Pancreas (tissue), 10 donors: ENCODE data around the gene ACVR1B. TPM values are rescaled to one million over a fixed set of nuclear protein-coding genes. Genes with fewer than 3 reads are reported as not detected.
A peak's percentile ranks its signal among the peaks of the same experiment; 100 is the strongest.
"Not testable (repeated sequence)": the region's sequence is repeated elsewhere in the genome, so short reads cannot be mapped to it uniquely, and the experiment has no call there.

ENCODE experiments used
- ATAC-seq, 4 donors: fragments of 200-7000 bp; cut with Tn5 transposase; one replicate each; pipeline versions ENCODE4 v1.8.0 to v1.9.1; 2020; ENCODE audit warnings: mild to moderate bottlenecking in 4 of 4, moderate library complexity in 4 of 4
- DNase-seq, 6 donors: peaks; one replicate each; pipeline ENCODE4 v3.0.0-alpha.2; 2020
- FAIRE-seq: peaks from 2 replicates; lab custom pipeline; 2012; peaks lifted over from hg19 to GRCh38; lab: Jason Lieb, UNC
- H3K27ac ChIP-seq, 4 donors: fragments of 200-600 bp; sonication (generic); 1 replicate in 3 of 4; 2 replicates in 1 of 4; pipeline versions ENCODE4 v1.5.0 to v1.8.0; 2020
- H3K27me3 ChIP-seq, 4 donors: fragments of 200-600 bp; one replicate each; pipeline ENCODE4 v1.8.0; 2021
- H3K36me3 ChIP-seq, 3 donors: fragments of 200-600 bp; sonication (generic) in 1 of 3; one replicate each; pipeline versions ENCODE4 v1.5.0 to v1.8.0; 2020 to 2021
- H3K4me1 ChIP-seq, 3 donors: fragments of 200-600 bp; one replicate each; pipeline ENCODE4 v1.8.0; 2021
- H3K4me3 ChIP-seq, 4 donors: fragments of 200-600 bp; sonication (generic) in 2 of 4; one replicate each; pipeline versions ENCODE4 v1.5.0 to v1.8.0; 2020 to 2021
- H3K9me3 ChIP-seq, 4 donors: fragments of 200-600 bp; one replicate each; pipeline ENCODE4 v1.8.0; 2021
- WGBS, 2 donors: extraction: QIAGEN DNeasy Blood & Tissue Kit; methylation state at CpG; one replicate each; pipeline ENCODE4 v1.1.7; 2013; 5-methylcytosine and 5-hydroxymethylcytosine counted together
- intact Hi-C, 3 donors: fragments of 100-400 bp; cut with DNase I; formaldehyde crosslinking; loops; one replicate each; pipeline versions ENCODE4 v1.11.1 to v1.14.2; 2022
- polyA plus RNA-seq, 2 donors: library from polyadenylated mRNA; stranded (reverse); fragments of 200-250 nt; gene quantifications; one replicate each; pipeline ENCODE4 v1.2.3, GENCODE V29; 2013
- total RNA-seq, 6 donors: library from RNA; stranded (reverse); fragmentation: NEBNext Ultra II Directional in 4 of 6; extraction: Animal tissue kit (Norgen Biotek cat#: 25700) in 4 of 6; gene quantifications; one replicate each; pipeline versions ENCODE4 v1.2.1 to v1.2.4, GENCODE V29; 2021 to 2023
- TF ChIP-seq, protein P1 (sequence below), 4 donors: fragments of 200-600 bp; sonication (generic) in 3 of 4; IDR thresholded peaks; one replicate each; pipeline versions ENCODE4 v1.5.0 to v1.8.0; 2021; ENCODE audit warnings: antibody characterized with exemption in 4 of 4
- donor health status: healthy with polysubstance abuse.
- donor health status: DM: no; HTN: no; CAD: no; lungs with moderate emphysema.
- donor health status: DM: no; HTN: no; CAD: no.
- donor health status: control.
- donor health status: control.
- donor health status: Bipolar disorder and iron deficiency.
- donor health status: DM: yes; HTN: yes; CAD: no.
- donor health status: DM: no; HTN: no; CAD: no.
- donor health status: DM: no; HTN: no; CAD: no.
- donor health status: DM: yes; HTN: yes; CAD: no.

The ACVR1B gene
- total and polyA plus RNA-seq, 8 donors, result 16.0 to 31.4 (median 26.2) TPM

DNA sequence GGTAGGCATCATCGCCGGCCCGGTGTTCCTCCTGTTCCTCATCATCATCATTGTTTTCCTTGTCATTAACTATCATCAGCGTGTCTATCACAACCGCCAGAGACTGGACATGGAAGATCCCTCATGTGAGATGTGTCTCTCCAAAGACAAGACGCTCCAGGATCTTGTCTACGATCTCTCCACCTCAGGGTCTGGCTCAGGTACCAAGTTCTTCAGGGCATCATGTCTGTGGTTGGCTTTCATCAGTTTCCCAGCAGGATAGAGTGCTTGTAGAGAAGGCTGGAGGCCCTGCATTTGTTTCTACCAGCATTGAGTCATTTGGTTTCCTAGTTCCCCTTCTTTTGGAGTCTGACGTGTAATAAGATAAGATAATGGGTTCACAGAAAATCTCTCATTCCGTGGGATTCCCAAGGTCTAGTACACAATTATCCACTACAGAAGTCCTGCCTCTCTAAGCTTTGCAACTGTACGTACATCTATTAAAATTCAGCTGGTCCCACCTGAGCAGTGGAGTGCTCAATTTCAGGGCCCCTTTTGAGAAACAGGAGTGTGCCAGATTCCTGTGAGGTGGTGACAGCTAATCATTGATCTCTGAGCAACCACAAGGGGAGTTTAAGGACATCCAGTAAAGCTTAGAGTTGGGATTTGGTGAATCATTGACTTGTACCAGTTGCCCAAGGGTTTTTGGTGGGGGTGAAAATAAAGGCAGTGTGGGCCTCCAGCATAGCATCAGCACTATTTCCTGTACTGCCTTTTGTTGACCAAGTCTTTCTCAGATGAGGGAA is 25.1 kb downstream of the ACVR1B start:
- FAIRE-seq (no peak), ATAC-seq (peak; percentile 53 to 74 (median 65)), DNase-seq (peak in 2 of 6 donors; percentile 45 to 54)
- Histone ChIP-seq H3K4me1 (peaks cover 48 to 61% (median 61%) of the 10 kb centered on the region in 3 donors), H3K27ac (peak overlapping the region; percentile 22 to 66 (median 46)), H3K27me3 (no peaks in the 10 kb centered on the region), H3K4me3 (no peak overlapping the region), H3K9me3 (no peaks in the 10 kb centered on the region), H3K36me3 (peaks cover 0 to 21% (median 10%) of the 10 kb centered on the region in 3 donors)
- intact Hi-C loops, result no loop called here
- WGBS, 2 donors, result 62 to 66% methylated on average over 10 of the region's 10 CpGs
- TF ChIP-seq, protein P1, sequence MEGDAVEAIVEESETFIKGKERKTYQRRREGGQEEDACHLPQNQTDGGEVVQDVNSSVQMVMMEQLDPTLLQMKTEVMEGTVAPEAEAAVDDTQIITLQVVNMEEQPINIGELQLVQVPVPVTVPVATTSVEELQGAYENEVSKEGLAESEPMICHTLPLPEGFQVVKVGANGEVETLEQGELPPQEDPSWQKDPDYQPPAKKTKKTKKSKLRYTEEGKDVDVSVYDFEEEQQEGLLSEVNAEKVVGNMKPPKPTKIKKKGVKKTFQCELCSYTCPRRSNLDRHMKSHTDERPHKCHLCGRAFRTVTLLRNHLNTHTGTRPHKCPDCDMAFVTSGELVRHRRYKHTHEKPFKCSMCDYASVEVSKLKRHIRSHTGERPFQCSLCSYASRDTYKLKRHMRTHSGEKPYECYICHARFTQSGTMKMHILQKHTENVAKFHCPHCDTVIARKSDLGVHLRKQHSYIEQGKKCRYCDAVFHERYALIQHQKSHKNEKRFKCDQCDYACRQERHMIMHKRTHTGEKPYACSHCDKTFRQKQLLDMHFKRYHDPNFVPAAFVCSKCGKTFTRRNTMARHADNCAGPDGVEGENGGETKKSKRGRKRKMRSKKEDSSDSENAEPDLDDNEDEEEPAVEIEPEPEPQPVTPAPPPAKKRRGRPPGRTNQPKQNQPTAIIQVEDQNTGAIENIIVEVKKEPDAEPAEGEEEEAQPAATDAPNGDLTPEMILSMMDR (IDR thresholded peaks at IDR 0.05), result no peak

DNA sequence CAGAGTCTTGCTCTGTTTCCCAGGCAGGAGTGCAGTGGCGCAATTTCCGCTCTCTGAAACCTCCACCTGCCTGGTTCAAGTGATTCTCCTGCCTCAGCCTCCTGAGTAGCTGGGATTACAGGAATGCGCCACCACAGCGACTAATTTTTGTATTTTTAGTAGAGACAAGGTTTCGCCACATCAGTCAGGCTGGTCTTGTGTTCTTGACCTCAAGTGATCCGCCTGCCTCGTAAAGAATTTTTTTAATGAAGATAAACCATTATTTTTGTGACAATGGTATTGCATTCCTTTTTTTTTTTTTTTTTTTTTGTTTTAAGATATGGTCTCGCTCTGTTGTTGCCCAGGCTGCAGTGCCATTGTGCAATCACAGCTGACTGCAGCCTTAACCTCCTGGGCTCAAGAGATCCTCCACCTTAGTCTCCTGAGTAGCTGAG is 25.8 kb downstream of the ACVR1B start:
- TF ChIP-seq, protein P1 (IDR thresholded peaks at IDR 0.05), result no peak
- intact Hi-C loops, result no loop called here
- 79 to 82% methylated on average over 8 of the region's 8 CpGs for WGBS, 2 donors
- ATAC-seq (no peak), FAIRE-seq (no peak), DNase-seq (no peak)
- H3K27me3 ChIP-seq, result no peaks in the 10 kb centered on the region
- peak overlapping the region in 2 of 4 donors; percentile 45 to 66 for H3K27ac ChIP-seq
- peaks cover 43 to 54% (median 53%) of the 10 kb centered on the region in 3 donors for H3K4me1 ChIP-seq
- no peak overlapping the region for H3K4me3 ChIP-seq
- no peaks in the 10 kb centered on the region for H3K9me3 ChIP-seq
- H3K36me3 ChIP-seq, result peaks cover 0 to 29% (median 14%) of the 10 kb centered on the region in 3 donors

GRCh38 chr12:51979306-51979705 is 27.8 kb downstream of the ACVR1B start:
- DNase-seq, H3K4me3 ChIP-seq, ATAC-seq, H3K27ac ChIP-seq, intact Hi-C loops, H3K9me3 ChIP-seq, FAIRE-seq, H3K27me3 ChIP-seq: not testable (repeated sequence)
- peaks cover 26 to 34% (median 34%) of the 10 kb centered on the region in 3 donors for H3K4me1 ChIP-seq
- WGBS, 2 donors, result 90 to 92% methylated on average over 5 of the region's 5 CpGs
- H3K36me3 ChIP-seq, result peaks cover 0 to 40% (median 14%) of the 10 kb centered on the region in 3 donors

DNA sequence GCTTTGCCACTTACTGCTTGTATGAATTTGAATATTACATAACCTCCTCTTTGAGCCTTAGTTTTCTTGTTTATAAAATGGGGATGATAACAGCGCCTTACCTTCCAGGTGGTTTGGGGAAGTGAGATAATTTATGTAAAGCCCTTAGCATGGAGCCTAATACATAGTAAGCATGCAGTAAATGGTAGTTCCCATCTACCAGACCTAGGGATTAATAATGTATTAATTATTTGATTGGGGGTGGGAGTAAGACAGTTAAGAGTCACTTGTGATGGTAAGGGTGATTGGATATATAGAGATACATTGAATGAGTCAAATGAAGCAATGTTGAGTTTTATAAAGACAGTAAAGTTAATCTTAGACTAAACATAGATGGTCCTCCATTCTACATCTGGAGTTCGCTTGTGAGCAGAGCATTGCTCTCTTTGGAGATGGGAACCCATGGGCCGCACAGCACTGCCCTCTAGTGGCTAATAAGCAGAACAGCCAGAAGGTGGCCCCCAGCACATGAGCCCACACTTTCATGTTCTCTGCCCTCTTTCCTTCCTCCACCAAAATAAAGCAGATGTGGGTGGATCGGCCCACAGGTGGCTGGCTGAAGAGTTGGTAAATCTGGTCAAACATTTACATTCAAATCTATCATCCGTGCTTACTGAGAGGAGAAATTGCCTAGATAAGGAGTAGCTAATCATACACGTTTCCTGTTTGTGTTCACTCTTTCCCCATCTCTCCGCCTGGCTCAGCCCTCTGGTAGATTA is 28.7 kb downstream of the ACVR1B start:
- no peaks in the 10 kb centered on the region for H3K9me3 ChIP-seq
- DNase-seq (peak in 5 of 6 donors; percentile 45 to 75 (median 54)), ATAC-seq (peak; percentile 71 to 91 (median 85)), FAIRE-seq (no peak)
- peak overlapping the region in 1 of 4 donors; percentile 44 for H3K27ac ChIP-seq
- intact Hi-C loops, result loop anchor here in 1 of 3 donors (5.0 kb wide), 1 partner anchor 58 kb away; no protein-coding TSS in a partner anchor
- peaks cover 18 to 26% (median 25%) of the 10 kb centered on the region in 3 donors for H3K4me1 ChIP-seq
- no peak overlapping the region for H3K4me3 ChIP-seq
- peaks cover 4 to 50% (median 18%) of the 10 kb centered on the region in 3 donors for H3K36me3 ChIP-seq
- 21% methylated on average over 7 of the region's 7 CpGs for WGBS, 2 donors
- TF ChIP-seq, protein P1 (IDR thresholded peaks at IDR 0.05), result peak; percentile 93 to 98 (median 96)
- no peaks in the 10 kb centered on the region for H3K27me3 ChIP-seq

DNA sequence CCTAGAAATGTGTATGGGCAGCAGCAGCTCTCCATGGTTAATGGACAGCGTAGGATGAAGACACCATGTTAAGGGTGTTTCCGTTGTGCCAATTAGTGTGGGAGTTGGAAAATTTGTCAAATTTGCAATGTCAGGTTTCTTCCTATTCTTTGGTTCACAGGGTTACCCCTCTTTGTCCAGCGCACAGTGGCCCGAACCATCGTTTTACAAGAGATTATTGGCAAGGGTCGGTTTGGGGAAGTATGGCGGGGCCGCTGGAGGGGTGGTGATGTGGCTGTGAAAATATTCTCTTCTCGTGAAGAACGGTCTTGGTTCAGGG is 29.3 kb downstream of the ACVR1B start:
- TF ChIP-seq, protein P1 (IDR thresholded peaks at IDR 0.05), result no peak
- Histone ChIP-seq H3K36me3 (peaks cover 4 to 50% (median 23%) of the 10 kb centered on the region in 3 donors), H3K4me1 (peaks cover 17 to 22% (median 19%) of the 10 kb centered on the region in 3 donors), H3K9me3 (no peaks in the 10 kb centered on the region), H3K27me3 (no peaks in the 10 kb centered on the region), H3K4me3 (no peak overlapping the region), H3K27ac (peak overlapping the region in 1 of 4 donors; percentile 44)
- 79 to 81% methylated on average over 10 of the region's 10 CpGs for WGBS, 2 donors
- DNase-seq (no peak), ATAC-seq (no peak), FAIRE-seq (no peak)
- intact Hi-C loops, result loop anchor here in 1 of 3 donors (5.0 kb wide), 1 partner anchor 58 kb away; no protein-coding TSS in a partner anchor
